Tongue (tissue), 2 donors: ENCODE results near the gene STPG2. TPM values are rescaled to one million over a fixed set of nuclear protein-coding genes. Genes with fewer than 3 reads are reported as not detected.
"Not testable (repeated sequence)": the region's sequence is repeated elsewhere in the genome, so short reads cannot be mapped to it uniquely, and the experiment has no call there.

Source experiments
- DNase-seq: peaks from one replicate; pipeline ENCODE4 v3.0.0-alpha.2; 2015
- total RNA-seq: library from RNA; depleted of rRNA; stranded (reverse); fragments of >200 nt; gene quantifications from one replicate; pipeline ENCODE4 v1.2.3, GENCODE V29; 2014

STPG2 gene
- total RNA-seq, 1 donor from 2014 or later, result 0.31 TPM

DNA sequence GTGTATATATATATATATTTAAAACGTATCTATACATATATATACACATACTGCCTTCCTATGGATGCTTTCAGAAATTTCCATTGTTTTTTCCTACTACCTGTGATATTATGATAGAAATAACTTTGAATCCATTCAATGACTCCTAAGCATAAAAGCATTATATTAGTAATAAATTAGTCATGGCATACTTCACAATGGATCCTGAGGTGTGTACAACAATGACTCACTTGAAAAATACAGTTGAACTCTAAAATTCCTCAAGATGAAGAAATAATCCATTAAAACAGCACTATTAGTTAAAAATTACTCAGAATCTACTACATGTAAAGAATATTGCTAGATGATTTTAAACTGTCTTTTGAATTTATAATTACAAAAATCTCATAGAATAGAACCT lies 201.1 kb downstream of the STPG2 start:
- no peak for DNase-seq

DNA sequence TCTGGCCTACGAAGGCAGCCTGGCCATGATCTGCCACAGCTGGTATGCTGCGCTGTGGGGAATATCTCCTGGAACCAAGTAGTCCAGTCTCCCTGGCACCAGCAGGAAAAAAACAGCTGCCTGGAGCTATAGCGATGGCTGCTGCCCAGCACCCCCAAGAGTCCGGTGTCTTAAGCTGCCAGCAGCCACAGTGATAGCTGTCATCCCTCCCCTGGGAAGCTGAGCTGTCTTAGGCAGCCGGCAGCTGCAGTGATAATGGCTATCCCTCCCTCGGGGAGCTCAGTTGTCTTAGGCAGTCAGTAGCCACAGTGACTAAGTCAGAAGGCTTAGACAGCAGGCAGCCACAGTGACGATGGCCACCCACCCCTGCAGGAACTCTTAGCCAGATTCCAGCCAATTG lies 205.1 kb downstream of the STPG2 start:
- DNase-seq, result no peak

GRCh38 chr4:97924341-97924958 lies 218.8 kb downstream of the STPG2 start:
- DNase-seq, result no peak

GRCh38 chr4:97923096-97923495 lies 220.2 kb downstream of the STPG2 start:
- DNase-seq, result no peak

DNA sequence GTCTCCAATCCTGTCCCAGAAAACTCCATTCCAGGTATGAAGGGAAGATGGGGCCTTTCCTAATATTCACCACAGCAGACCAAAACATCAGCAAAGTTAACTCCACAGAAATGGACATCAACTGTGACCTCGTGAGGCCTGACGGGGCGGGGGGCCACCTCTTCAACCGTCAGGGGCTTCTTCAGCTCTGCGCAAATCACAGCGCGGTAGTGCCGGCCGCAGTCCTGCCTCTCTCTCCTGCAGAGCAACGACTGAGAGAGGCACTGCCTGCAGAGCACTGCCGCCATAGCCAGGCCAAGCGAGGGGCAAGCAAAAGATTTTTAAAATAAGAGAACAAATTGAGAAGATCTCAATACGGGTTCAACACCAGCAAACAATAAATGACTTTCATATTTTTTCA lies 226.2 kb downstream of the STPG2 start:
- no peak for DNase-seq

DNA sequence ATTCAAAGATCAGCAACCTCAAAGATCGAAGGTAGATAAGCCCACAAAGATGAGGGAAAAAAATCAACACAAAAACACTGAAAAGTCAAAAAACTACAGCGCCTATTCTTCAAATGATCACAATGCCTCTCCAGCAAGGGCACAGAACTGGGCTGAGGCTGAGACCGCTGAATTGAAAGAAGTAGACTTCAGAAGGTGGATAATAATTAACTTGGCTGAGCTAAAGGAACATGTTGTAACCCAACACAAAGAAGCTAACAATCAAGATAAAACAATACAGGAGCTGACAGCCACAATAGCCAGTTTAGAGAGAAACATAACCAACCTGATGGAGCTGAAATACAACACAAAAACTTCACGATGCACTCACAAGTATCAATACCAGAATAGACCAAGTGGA lies 231.1 kb downstream of the STPG2 start:
- DNase-seq, result no peak

- DNase-seq, result peak; percentile 28
Measured at GRCh38 chr4:97911236-97911906, 231.9 kb downstream of the STPG2 start.

DNA sequence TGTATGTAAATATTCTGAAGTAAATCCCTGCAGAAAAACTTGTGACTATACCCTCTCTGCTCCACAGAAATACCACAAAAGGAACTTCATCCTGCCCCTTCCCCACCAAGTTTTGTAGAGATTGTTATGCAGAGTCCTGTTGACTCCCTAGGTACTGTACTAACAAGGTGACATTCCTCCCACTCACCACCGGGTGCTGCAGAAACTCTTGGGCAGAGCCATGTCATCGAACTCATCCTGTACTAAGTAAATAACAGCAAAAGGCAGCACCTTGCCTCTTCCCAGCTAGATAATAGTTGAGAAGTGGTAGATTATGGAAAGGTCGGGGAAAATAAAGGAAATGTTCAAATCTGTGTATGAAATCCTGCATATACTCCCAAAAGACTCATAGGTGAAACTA lies 233.3 kb downstream of the STPG2 start:
- no peak for DNase-seq

DNA sequence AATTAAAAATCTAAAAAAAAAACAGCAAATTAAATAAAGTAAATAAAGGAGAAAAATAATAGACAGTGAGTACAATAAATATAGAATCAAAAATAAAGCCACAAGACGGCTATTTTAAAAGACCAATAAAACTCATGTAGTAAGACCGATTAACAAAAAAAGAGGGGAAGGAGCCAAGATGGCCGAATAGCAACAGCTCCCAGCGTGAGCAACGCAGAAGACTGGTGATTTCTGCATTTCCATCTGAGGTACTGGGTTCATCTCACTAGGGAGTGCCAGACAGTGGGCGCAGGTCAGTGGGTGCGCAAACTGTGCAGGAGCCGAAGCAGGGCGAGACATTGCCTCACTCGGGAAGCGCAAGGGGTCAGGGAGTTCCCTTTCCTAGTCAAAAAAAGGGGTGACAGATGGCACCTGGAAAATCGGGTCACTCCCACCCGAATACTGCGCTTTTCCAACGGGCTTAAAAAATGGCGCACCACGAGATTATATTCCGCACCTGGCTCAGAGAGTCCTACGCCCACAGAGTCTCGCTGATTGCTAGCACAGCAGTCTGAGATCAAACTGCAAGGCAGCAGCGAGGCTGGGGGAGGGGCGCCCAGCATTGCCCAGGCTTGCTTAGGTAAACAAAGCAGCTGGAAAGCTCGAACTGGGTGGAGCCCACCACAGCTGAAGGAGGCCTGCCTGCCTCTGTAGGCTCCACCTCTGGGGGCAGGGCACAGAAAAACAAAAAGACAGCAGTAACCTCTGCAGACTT lies 239.7 kb downstream of the STPG2 start:
- not testable (repeated sequence) for DNase-seq

DNA sequence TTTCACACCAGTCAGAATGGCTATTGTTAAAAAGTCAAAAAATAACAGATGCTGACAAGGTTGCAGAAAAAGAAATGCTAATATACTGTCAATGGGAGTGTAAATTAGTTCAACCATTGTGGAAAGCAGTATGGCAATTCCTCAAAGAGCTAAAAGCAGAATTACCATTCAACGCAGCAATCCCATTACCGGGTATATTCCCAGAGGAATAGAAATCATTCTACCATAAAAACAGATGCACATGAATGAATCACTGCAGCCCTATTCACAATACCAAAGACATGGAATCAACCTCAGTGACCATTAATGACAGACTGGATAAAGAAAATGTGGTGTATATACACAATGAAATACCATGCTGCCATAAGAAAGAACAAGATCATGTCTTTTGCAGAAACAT lies 243.0 kb downstream of the STPG2 start:
- DNase-seq, result no peak

DNA sequence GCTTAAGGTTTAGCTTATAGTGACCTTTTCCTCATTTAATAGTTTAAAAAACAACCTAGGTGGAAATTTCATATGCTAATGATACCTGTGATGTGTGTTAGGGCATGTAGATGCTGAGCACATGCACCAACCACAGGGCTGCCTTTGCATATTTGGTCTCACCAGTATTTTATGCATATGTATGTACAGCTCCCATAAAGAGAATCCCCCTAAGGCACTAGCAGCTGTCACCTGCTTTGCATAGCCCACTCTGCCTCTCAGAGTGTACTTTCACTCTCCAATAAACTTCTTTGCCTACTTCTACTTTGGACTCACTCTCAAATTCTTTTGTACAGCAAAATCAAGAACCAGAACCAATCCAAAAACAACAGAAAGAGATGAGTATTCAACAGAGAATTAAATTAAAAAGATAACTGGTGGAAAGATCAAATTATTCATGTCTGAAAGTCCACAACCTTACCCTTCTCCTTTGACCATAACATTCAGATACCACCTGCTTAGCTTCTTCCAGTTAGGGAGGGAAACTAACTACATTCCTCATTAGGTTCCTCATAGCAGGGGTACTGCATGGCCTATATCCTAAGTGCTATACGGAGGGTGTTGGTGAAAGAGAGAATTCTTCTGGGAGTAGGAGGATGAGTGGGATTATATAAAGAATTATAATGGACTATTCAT lies 250.5 kb downstream of the STPG2 start:
- no peak for DNase-seq

GRCh38 chr4:97879942-97880341 lies 263.3 kb downstream of the STPG2 start:
- DNase-seq, result no peak

DNA sequence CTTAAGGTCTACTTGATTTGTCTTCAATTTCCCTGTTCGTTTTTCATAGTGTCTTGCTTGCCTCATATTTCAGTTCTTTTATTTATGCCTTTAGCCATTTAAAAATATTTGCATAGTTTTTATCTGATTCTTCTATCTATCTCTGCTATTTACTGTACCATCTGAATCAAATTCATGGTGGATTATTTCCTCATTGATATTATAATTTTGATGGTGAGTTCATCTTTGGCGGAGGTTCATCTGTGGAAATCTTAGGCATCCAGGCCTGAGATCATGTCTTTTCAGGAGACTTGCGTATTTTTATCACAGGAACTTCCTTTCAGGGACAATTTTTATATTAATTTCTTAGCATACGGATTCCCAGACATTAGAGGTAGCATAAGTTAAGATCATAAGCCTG lies 275.2 kb downstream of the STPG2 start:
- DNase-seq, result no peak

DNA sequence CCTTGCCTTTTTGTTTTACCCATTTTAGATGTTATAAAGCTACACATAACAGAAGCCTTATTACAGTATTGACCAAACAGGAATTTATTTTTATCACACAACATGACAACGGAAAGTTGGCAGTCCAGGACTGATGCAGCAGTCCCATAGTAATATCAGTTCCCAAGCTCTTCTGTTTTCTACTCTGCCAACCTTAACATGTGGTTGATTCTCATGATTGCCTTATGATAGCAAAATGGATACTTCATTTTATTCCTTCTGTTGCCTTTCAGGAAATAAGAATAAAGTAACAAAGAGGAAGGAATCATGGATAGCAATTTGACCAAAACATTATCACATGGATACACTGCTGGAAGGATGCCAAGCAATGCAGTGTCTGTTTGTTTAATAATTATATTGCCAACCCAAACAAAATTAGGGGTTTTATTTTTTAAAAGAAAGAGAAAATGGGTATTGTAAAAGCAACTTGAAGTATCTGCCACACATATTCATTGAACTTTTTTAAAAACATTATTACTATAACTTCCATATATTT lies 275.7 kb downstream of the STPG2 start:
- no peak for DNase-seq

DNA sequence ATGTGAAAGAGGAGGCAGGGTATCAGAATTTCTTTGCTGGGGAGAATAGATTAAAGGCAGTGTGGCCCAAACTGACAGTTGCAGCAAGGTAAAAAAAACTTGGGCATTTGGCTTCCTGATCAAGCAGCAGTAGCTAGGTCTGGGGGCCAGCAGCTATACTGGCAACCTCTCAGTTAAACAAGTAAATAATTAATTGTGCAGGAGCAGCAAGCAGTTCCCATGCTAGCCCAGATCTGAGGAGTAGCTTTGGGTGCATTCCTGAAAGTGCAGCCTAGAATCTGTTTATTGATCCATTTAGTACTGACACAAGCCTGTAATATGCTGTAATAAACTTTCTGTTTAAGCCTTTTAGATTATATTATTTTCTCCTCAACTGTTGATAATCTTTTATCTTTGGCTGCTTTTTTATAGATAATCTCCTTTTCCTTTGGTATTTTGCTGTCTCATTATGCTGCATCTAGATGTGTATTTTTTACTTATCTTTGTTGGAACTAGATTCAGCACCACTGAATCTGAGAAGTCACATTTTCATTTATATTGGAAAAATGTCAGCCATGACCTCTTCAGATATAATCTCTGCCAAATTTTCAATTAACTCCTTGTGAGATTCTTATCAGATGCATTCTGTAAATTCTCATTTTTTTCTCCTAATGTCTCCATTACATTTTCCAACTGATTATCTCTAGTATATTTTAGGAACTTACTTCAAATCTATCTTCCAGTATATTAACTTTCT lies 276.3 kb downstream of the STPG2 start:
- DNase-seq, result no peak

DNA sequence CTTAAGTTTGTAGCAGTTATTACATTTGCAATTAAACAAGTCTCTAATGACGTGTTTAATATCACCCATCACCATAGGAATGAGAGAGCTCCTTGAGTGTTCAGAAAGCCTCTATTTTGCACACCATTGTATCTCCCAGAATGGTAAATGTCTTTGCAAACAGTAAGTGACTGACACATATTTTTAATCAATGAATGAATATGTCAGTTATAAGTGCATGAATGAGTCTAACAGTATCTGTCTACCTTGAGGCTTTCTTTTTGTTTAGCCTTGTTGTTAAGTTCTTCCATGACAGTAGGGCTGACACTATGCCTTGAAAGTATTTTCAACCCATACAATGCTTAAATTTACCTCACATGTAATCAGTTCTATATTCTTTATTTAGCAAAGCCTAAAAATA lies 292.2 kb downstream of the STPG2 start:
- no peak for DNase-seq

DNA sequence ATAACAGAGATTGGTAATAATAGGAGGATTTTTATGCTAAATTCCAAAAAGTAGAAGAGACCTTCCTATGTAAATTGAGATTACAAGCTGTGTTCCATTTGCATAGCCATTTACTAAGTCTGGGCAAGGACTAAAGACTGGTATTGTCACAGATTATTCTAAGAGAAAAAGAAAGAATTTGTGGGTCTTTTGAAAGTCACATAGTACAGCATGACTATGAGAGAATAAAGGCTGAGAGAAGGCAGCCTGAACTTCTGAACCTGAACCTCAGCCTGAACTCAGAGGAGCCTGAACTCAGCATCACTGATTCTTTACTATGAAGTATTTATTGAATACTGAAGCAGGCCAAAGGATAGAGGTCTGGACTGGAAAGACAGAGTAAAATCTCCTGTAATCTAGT lies 297.5 kb downstream of the STPG2 start:
- no peak for DNase-seq

- no peak for DNase-seq
Measured at GRCh38 chr4:97841512-97841911, 301.8 kb downstream of the STPG2 start.

GRCh38 chr4:97836662-97837061 lies 306.6 kb downstream of the STPG2 start:
- no peak for DNase-seq

DNA sequence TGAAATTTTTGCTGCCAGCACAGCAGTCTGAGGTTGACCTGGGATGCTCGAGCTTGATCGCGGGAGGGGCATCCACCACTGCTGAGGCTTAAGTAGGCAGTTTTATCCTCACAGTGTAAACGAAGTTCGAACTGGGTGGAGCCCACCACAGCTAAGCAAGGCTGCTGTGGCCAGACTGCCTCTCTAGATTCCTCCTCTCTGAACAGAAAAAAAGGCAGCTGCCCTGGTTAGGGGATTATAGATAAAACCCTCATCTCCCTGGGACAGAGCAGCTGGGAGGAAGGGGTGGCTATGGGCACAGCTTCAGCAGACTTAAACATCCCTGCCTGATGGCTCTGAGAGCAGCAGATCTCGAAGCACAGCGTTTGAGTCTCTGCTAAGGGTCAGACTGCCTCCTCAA lies 314.6 kb downstream of the STPG2 start:
- DNase-seq, result no peak

GRCh38 chr4:97819294-97819693 lies 324.0 kb downstream of the STPG2 start:
- no peak for DNase-seq

- DNase-seq, result no peak
Measured at GRCh38 chr4:97812768-97813167, 330.5 kb downstream of the STPG2 start.
